Caco-2 (cell line): ENCODE measurements around the gene SCUBE1. TPM values are rescaled to one million over a fixed set of nuclear protein-coding genes. Genes with fewer than 3 reads are reported as not detected.

Experiments
- BruUV-seq: library from RNA; stranded (reverse); fragments of 400-500 nt; replicated peaks from 2 replicates; lab custom pipeline; 2021; lab: Mats Ljungman, UMichigan
- CTCF ChIA-PET: fragments of 300-600 bp; sonication (Branson Sonifier 250); formaldehyde crosslinking; loops from one replicate; lab custom pipeline; 2022; ENCODE audit warnings: antibody characterized with exemption; lab: Charles Lee
- POLR2A ChIA-PET: fragments of 300-600 bp; sonication (Branson Sonifier 250); formaldehyde crosslinking; loops from one replicate; lab custom pipeline; 2022; ENCODE audit warnings: antibody characterized with exemption; lab: Charles Lee
- DNase-seq, 2 experiments: peaks; one replicate each; pipeline versions ENCODE4 v3.0.0 to v3.0.0-alpha.2; 2020 to 2022
- H3K27me3 ChIP-seq: replicated peaks from 2 replicates; pipeline ENCODE4 v1.6.0; 2011; ENCODE audit warnings: low read length; ENCODE audit not compliant: control insufficient read depth, insufficient read depth
- H3K36me3 ChIP-seq: 2 replicates; pipeline ENCODE4 v1.5.1; 2011; ENCODE audit warnings: low read length; ENCODE audit not compliant: control insufficient read depth, insufficient read depth
- H3K4me1 ChIP-seq: fragments of 250-450 bp; sonication (Bioruptor Pico); 2 replicates; pipeline ENCODE4 v1.5.1; 2020; ENCODE audit warnings: mild to moderate bottlenecking
- H3K4me3 ChIP-seq: 2 replicates; pipeline ENCODE4 v1.5.1; 2011; ENCODE audit warnings: low read depth, mild to moderate bottlenecking, control low read depth, low read length
- H3K9me3 ChIP-seq: fragments of 250-450 bp; sonication (Bioruptor Pico); 2 replicates; pipeline ENCODE4 v1.5.1; 2020; ENCODE audit warnings: mild to moderate bottlenecking, moderate library complexity
- H3K27ac Mint-ChIP-seq: one replicate; pipeline ENCODE4 v1.8.0; 2022; ENCODE audit warnings: mixed read lengths; ENCODE audit not compliant: unreplicated experiment
- H3K27me3 Mint-ChIP-seq: one replicate; pipeline ENCODE4 v1.8.0; 2022; ENCODE audit warnings: mixed read lengths; ENCODE audit not compliant: insufficient read depth, unreplicated experiment
- H3K36me3 Mint-ChIP-seq: one replicate; pipeline ENCODE4 v1.8.0; 2022; ENCODE audit warnings: mild to moderate bottlenecking, mixed read lengths; ENCODE audit not compliant: insufficient read depth, unreplicated experiment
- H3K4me1 Mint-ChIP-seq: one replicate; pipeline ENCODE4 v1.8.0; 2022; ENCODE audit warnings: low read depth, mixed read lengths; ENCODE audit not compliant: unreplicated experiment
- H3K4me3 Mint-ChIP-seq: one replicate; pipeline ENCODE4 v1.8.0; 2022; ENCODE audit warnings: mild to moderate bottlenecking, moderate library complexity, mixed read lengths; ENCODE audit not compliant: unreplicated experiment
- H3K9me3 Mint-ChIP-seq: one replicate; pipeline ENCODE4 v1.8.0; 2022; ENCODE audit warnings: mixed read lengths; ENCODE audit not compliant: unreplicated experiment
- CTCF ChIP-seq, 2 experiments: fragments of 200-600 bp in 1 of 2; IDR thresholded peaks; 1 replicate in 1 of 2; 2 replicates in 1 of 2; pipeline versions ENCODE4 v1.5.1 to v1.8.0; 2011 to 2022; ENCODE audit warnings: antibody characterized with exemption in 1 of 2, control low read depth in 1 of 2, inconsistent platforms in 1 of 2, low read depth in 1 of 2, low read length in 1 of 2, mild to moderate bottlenecking in 1 of 2, moderate library complexity in 1 of 2; ENCODE audit not compliant: insufficient read depth in 1 of 2, severe bottlenecking in 1 of 2, unreplicated experiment in 1 of 2
- intact Hi-C: fragments of 100-400 bp; cut with micrococcal nuclease; formaldehyde crosslinking; loops from one replicate; pipeline ENCODE4 v1.10.0; 2022; ENCODE audit not compliant: unreplicated experiment
- total RNA-seq: library from RNA; stranded (reverse); gene quantifications from 2 replicates; pipeline ENCODE4 v1.2.3, GENCODE V29; 2022

Gene SCUBE1
- total RNA-seq, 1 experiment from 2014 or later, result not detected

- no peaks in the 10 kb centered on the region for H3K27me3 ChIP-seq
- ChIA-PET POLR2A (no interaction called here), CTCF (no interaction called here)
- Mint-ChIP-seq H3K36me3 (peaks cover 8% of the 10 kb centered on the region), H3K4me1 (peaks cover 2% of the 10 kb centered on the region), H3K27me3 (no peaks in the 10 kb centered on the region), H3K4me3 (no peak overlapping the region), H3K9me3 (no peaks in the 10 kb centered on the region), H3K27ac (no peak overlapping the region)
- intact Hi-C loops, result no loop called here
- H3K9me3 ChIP-seq, result no peaks in the 10 kb centered on the region
- H3K4me1 ChIP-seq, result peaks cover 12% of the 10 kb centered on the region; the same call in 1 of the 2 replicates
- no peak for DNase-seq
- BruUV-seq, result no TSS peak
- TF ChIP-seq CTCF (IDR thresholded peaks at IDR 0.05; ENCODE audit: insufficient read depth in 1 of 2, low read depth in 1 of 2, low read length in 1 of 2, severe bottlenecking in 1 of 2, unreplicated experiment in 1 of 2), result no peak
- no peaks in the 10 kb centered on the region for H3K36me3 ChIP-seq
- H3K4me3 ChIP-seq, result no peak overlapping the region
These were observed 195.4 kb downstream of the SCUBE1 start for GRCh38 chr22:43147821-43148220.

Other genes with a start within 250 kb of the SCUBE1 start
- gene BIK, start 232.6 kb downstream of the SCUBE1 start, total RNA-seq, result 13.3 and 17.6 TPM in 2 replicates
- 23.5 and 23.8 TPM in 2 replicates for gene MCAT, start 200.0 kb downstream of the SCUBE1 start, total RNA-seq
- gene TSPO, start 191.8 kb downstream of the SCUBE1 start, total RNA-seq, result 44.6 and 50.1 TPM in 2 replicates
- gene TTLL12, start 156.2 kb downstream of the SCUBE1 start, total RNA-seq, result 46.4 and 52.5 TPM in 2 replicates
- not detected in 2 replicates for gene MPPED1, start 68.6 kb upstream of the SCUBE1 start, total RNA-seq